ENCODE data around the gene PTCH1.

PTCH1 gene

GRCh38 chr9:95459851-95460517 is 56.8 kb downstream of the PTCH1 start:
- no peak overlapping the region for H3K4me3 ChIP-seq (ENCODE audit: low read length)
- DNase-seq (ENCODE audit: low read depth), result no peak
- TF ChIP-seq CTCF (conservative IDR thresholded peaks at IDR 0.05; ENCODE audit: low read length), result no peak

GRCh38 chr9:95459178-95459577 is 57.6 kb downstream of the PTCH1 start:
- H3K4me3 ChIP-seq (ENCODE audit: low read length), result no peak overlapping the region
- no peak for TF ChIP-seq CTCF (conservative IDR thresholded peaks at IDR 0.05; ENCODE audit: low read length)
- no peak for DNase-seq (ENCODE audit: low read depth)

GRCh38 chr9:95458666-95459065 is 58.1 kb downstream of the PTCH1 start:
- H3K4me3 ChIP-seq (ENCODE audit: low read length), result no peak overlapping the region
- no peak for DNase-seq (ENCODE audit: low read depth)
- no peak for TF ChIP-seq CTCF (conservative IDR thresholded peaks at IDR 0.05; ENCODE audit: low read length)

- TF ChIP-seq CTCF (conservative IDR thresholded peaks at IDR 0.05; ENCODE audit: low read length), result no peak
- no peak for DNase-seq (ENCODE audit: low read depth)
- H3K4me3 ChIP-seq (ENCODE audit: low read length), result no peak overlapping the region
Observed at GRCh38 chr9:95457769-95458168, 59.0 kb downstream of the PTCH1 start.

- no peak for DNase-seq (ENCODE audit: low read depth)
- no peak overlapping the region for H3K4me3 ChIP-seq (ENCODE audit: low read length)
- TF ChIP-seq CTCF (conservative IDR thresholded peaks at IDR 0.05; ENCODE audit: low read length), result no peak
Observed at GRCh38 chr9:95455714-95456113, 61.1 kb downstream of the PTCH1 start.

GRCh38 chr9:95452176-95452575 is 64.6 kb downstream of the PTCH1 start:
- H3K4me3 ChIP-seq (ENCODE audit: low read length), result no peak overlapping the region
- TF ChIP-seq CTCF (conservative IDR thresholded peaks at IDR 0.05; ENCODE audit: low read length), result no peak
- no peak for DNase-seq (ENCODE audit: low read depth)

- no peak for TF ChIP-seq CTCF (conservative IDR thresholded peaks at IDR 0.05; ENCODE audit: low read length)
- DNase-seq (ENCODE audit: low read depth), result no peak
- H3K4me3 ChIP-seq (ENCODE audit: low read length), result no peak overlapping the region
Observed at GRCh38 chr9:95451065-95451426, 65.7 kb downstream of the PTCH1 start.

Data from AG10803 (cell line).